Right ventricle myocardium superior (tissue), 1 donor: ENCODE results near the gene EWSR1. TPM values are rescaled to one million over a fixed set of nuclear protein-coding genes. Genes with fewer than 3 reads are reported as not detected.

ENCODE experiments used
- ATAC-seq: fragments of 200-7000 bp; cut with Tn5 transposase; one replicate; pipeline ENCODE4 v1.9.1; 2020; ENCODE audit warnings: mild to moderate bottlenecking; ENCODE audit not compliant: poor library complexity
- DNase-seq: peaks from one replicate; pipeline ENCODE4 v3.0.0-alpha.2; 2020
- intact Hi-C: fragments of 100-400 bp; cut with DNase I; formaldehyde crosslinking; loops from one replicate; pipeline ENCODE4 v1.11.2; 2022
- total RNA-seq: library from RNA; stranded (reverse); fragmentation: NEBNext Ultra II Directional; extraction: Animal tissue kit (Norgen Biotek cat#: 25700); gene quantifications from one replicate; pipeline ENCODE4 v1.2.1, GENCODE V29; 2021
- donor health status: DM: no; HTN: yes; CAD: no; lungs with severe emphysema.

The EWSR1 gene
- total RNA-seq, 1 donor from 2014 or later, result 108 TPM

- DNase-seq (no peak), ATAC-seq (no peak)
- intact Hi-C loops, result no loop called here
Observed at GRCh38 chr22:29299136-29299900, 31.2 kb downstream of the EWSR1 start.

GRCh38 chr22:29300467-29300806 lies 32.4 kb downstream of the EWSR1 start:
- ATAC-seq (no peak), DNase-seq (no peak)
- intact Hi-C loops, result no loop called here

- intact Hi-C loops, result no loop called here
- no peak for DNase-seq
- no peak for ATAC-seq
Observed at GRCh38 chr22:29300807-29301601, 32.9 kb downstream of the EWSR1 start.

- intact Hi-C loops, result no loop called here
- DNase-seq (no peak), ATAC-seq (no peak)
Observed at GRCh38 chr22:29301716-29302401, 33.8 kb downstream of the EWSR1 start.

- intact Hi-C loops, result no loop called here
- no peak for ATAC-seq
- no peak for DNase-seq
Observed at GRCh38 chr22:29302402-29302680, 34.3 kb downstream of the EWSR1 start.

GRCh38 chr22:29302681-29303465 lies 34.8 kb downstream of the EWSR1 start:
- intact Hi-C loops, result no loop called here
- DNase-seq, result no peak

GRCh38 chr22:29305836-29306174 lies 37.7 kb downstream of the EWSR1 start:
- ATAC-seq, result no peak
- intact Hi-C loops, result loop anchor here (2.0 to 5.0 kb wide), 2 partner anchors 37 to 51 kb away; partner anchors contain the start of gene EWSR1
- no peak for DNase-seq

More at GRCh38 chr22:29302681-29303465, 34.8 kb downstream of the EWSR1 start:
- ATAC-seq, result no peak

- ATAC-seq (peak; percentile 74), DNase-seq (peak; percentile 93)
- intact Hi-C loops, result loop anchor here (2.0 to 5.0 kb wide), 2 partner anchors 38 to 51 kb away; partner anchors contain the start of gene EWSR1
Observed at GRCh38 chr22:29306175-29306834, 38.2 kb downstream of the EWSR1 start, which contains the start of gene GAS2L1. Gene GAS2L1 (plus strand): TSS chr22:29306650. CDS start chr22:29308106, 1,456 bp downstream.

GRCh38 chr22:29306835-29307595 lies 38.9 kb downstream of the EWSR1 start:
- intact Hi-C loops, result loop anchor here (2.0 to 5.0 kb wide), 2 partner anchors 38 to 50 kb away; partner anchors contain the start of gene EWSR1
- peak; percentile 91 for DNase-seq
- peak; percentile 77 for ATAC-seq

GRCh38 chr22:29307596-29308147 lies 39.6 kb downstream of the EWSR1 start:
- DNase-seq, result no peak
- intact Hi-C loops, result loop anchor here (2.0 to 5.0 kb wide), 2 partner anchors 39 to 50 kb away; partner anchors contain the start of gene EWSR1
- ATAC-seq, result no peak

GRCh38 chr22:29308148-29308790 lies 40.2 kb downstream of the EWSR1 start:
- no peak for DNase-seq
- ATAC-seq, result no peak
- intact Hi-C loops, result loop anchor here (5.0 kb wide), 1 partner anchor 49 kb away; no protein-coding TSS in a partner anchor

- DNase-seq (no peak), ATAC-seq (no peak)
- intact Hi-C loops, result loop anchor here (5.0 kb wide), 1 partner anchor 48 kb away; no protein-coding TSS in a partner anchor
Observed at GRCh38 chr22:29308791-29309262, 40.8 kb downstream of the EWSR1 start.

GRCh38 chr22:29309332-29310064 lies 41.4 kb downstream of the EWSR1 start:
- DNase-seq, result peak; percentile 85
- intact Hi-C loops, result loop anchor here (5.0 kb wide), 1 partner anchor 48 kb away; no protein-coding TSS in a partner anchor
- ATAC-seq, result peak; percentile 30

- DNase-seq, result peak; percentile 60
- no peak for ATAC-seq
- intact Hi-C loops, result no loop called here
Observed at GRCh38 chr22:29310065-29310862, 42.2 kb downstream of the EWSR1 start.

- ATAC-seq (peak; percentile 61), DNase-seq (peak; percentile 97)
- intact Hi-C loops, result no loop called here
Observed at GRCh38 chr22:29310863-29311339, 42.8 kb downstream of the EWSR1 start.
